Breast epithelium (tissue), 4 donors: ENCODE results near the gene HIVEP2. TPM values are rescaled to one million over a fixed set of nuclear protein-coding genes. Genes with fewer than 3 reads are reported as not detected.
A peak's percentile ranks its signal among the peaks of the same experiment; 100 is the strongest.

Source experiments
- DNase-seq, 2 donors: peaks; one replicate each; pipeline ENCODE4 v3.0.0-alpha.2; 2019; ENCODE audit warnings: low spot score in 2 of 2
- H3K27ac ChIP-seq, 2 donors: fragments of 200-600 bp; sonication (generic) in 1 of 2; one replicate each; pipeline ENCODE4 v1.5.1; 2016 to 2019; ENCODE audit warnings: mild to moderate bottlenecking in 1 of 2
- H3K27me3 ChIP-seq, 2 donors: fragments of 200-600 bp; sonication (generic) in 1 of 2; one replicate each; pipeline versions ENCODE4 v1.5.1 to v1.6.0; 2017 to 2019; ENCODE audit warnings: control low read depth in 1 of 2, mild to moderate bottlenecking in 1 of 2
- H3K36me3 ChIP-seq: fragments of 200-600 bp; one replicate; pipeline ENCODE4 v1.5.1; 2019
- H3K4me1 ChIP-seq, 2 donors: fragments of 200-600 bp; sonication (generic); one replicate each; pipeline ENCODE4 v1.5.1; 2016 to 2019; ENCODE audit warnings: control low read depth in 1 of 2
- H3K4me3 ChIP-seq, 3 donors: fragments of 200-600 bp; sonication (generic); 1 replicate in 2 of 3; 2 replicates in 1 of 3; pipeline ENCODE4 v1.5.1; 2016 to 2019; ENCODE audit warnings: mild to moderate bottlenecking in 3 of 3, moderate library complexity in 2 of 3
- H3K9me3 ChIP-seq, 2 donors: fragments of 200-600 bp; sonication (generic) in 1 of 2; one replicate each; pipeline ENCODE4 v1.5.1; 2016 to 2019; ENCODE audit warnings: control low read depth in 1 of 2
- POLR2A ChIP-seq: fragments of 450-650 bp; IDR thresholded peaks from one replicate; pipeline ENCODE4 v1.6.1; 2016; ENCODE audit warnings: antibody characterized with exemption, mild to moderate bottlenecking, moderate library complexity
- POLR2AphosphoS5 ChIP-seq, 3 donors: sonication (generic); formaldehyde crosslinking; IDR thresholded peaks; one replicate each; pipeline ENCODE4 v1.6.1; 2017; ENCODE audit warnings: antibody characterized with exemption in 3 of 3
- intact Hi-C: fragments of 100-400 bp; cut with DNase I; formaldehyde crosslinking; loops from one replicate; pipeline ENCODE4 v1.15.1; 2023; ENCODE audit warnings: low total_unique reads
- total RNA-seq, 3 donors: library from RNA; depleted of rRNA; stranded (reverse); fragments of >200 nt; gene quantifications; one replicate each; pipeline ENCODE4 v1.1.0, GENCODE V29; 2016
- TF ChIP-seq, protein P1 (sequence below), 3 donors: fragments of 450-650 bp; IDR thresholded peaks; one replicate each; pipeline ENCODE4 v1.5.1; 2016 to 2017; ENCODE audit warnings: antibody characterized with exemption in 3 of 3, mild to moderate bottlenecking in 3 of 3, moderate library complexity in 3 of 3

The HIVEP2 gene
- total RNA-seq, 3 donors from 2014 or later, result 20.6 to 25.0 (median 23.9) TPM

- H3K9me3 ChIP-seq, result no peaks in the 10 kb centered on the region
- H3K4me1 ChIP-seq, result no peaks in the 10 kb centered on the region
- no peaks in the 10 kb centered on the region for H3K27me3 ChIP-seq
- H3K4me3 ChIP-seq, result peak overlapping the region; percentile 24 to 53 (median 45)
- no peaks in the 10 kb centered on the region for H3K36me3 ChIP-seq
- intact Hi-C loops, result no loop called here
- peak overlapping the region; percentile 71 to 81 for H3K27ac ChIP-seq
- no peak for TF ChIP-seq POLR2AphosphoS5 (IDR thresholded peaks at IDR 0.05)
- TF ChIP-seq, protein P1, sequence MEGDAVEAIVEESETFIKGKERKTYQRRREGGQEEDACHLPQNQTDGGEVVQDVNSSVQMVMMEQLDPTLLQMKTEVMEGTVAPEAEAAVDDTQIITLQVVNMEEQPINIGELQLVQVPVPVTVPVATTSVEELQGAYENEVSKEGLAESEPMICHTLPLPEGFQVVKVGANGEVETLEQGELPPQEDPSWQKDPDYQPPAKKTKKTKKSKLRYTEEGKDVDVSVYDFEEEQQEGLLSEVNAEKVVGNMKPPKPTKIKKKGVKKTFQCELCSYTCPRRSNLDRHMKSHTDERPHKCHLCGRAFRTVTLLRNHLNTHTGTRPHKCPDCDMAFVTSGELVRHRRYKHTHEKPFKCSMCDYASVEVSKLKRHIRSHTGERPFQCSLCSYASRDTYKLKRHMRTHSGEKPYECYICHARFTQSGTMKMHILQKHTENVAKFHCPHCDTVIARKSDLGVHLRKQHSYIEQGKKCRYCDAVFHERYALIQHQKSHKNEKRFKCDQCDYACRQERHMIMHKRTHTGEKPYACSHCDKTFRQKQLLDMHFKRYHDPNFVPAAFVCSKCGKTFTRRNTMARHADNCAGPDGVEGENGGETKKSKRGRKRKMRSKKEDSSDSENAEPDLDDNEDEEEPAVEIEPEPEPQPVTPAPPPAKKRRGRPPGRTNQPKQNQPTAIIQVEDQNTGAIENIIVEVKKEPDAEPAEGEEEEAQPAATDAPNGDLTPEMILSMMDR (IDR thresholded peaks at IDR 0.05), result no peak
- TF ChIP-seq POLR2A, result no peak
- no peak for DNase-seq
Observed at GRCh38 chr6:142884214-142885035, 60.6 kb downstream of the HIVEP2 start.

GRCh38 chr6:142883011-142883410 lies 62.0 kb downstream of the HIVEP2 start:
- Histone ChIP-seq H3K27me3 (no peaks in the 10 kb centered on the region), H3K9me3 (no peaks in the 10 kb centered on the region), H3K27ac (no peak overlapping the region), H3K4me1 (no peaks in the 10 kb centered on the region), H3K36me3 (no peaks in the 10 kb centered on the region), H3K4me3 (no peak overlapping the region)
- DNase-seq, result no peak
- TF ChIP-seq POLR2AphosphoS5 (IDR thresholded peaks at IDR 0.05), result no peak
- TF ChIP-seq POLR2A, result no peak
- TF ChIP-seq, protein P1 (IDR thresholded peaks at IDR 0.05), result no peak
- intact Hi-C loops, result no loop called here

DNA sequence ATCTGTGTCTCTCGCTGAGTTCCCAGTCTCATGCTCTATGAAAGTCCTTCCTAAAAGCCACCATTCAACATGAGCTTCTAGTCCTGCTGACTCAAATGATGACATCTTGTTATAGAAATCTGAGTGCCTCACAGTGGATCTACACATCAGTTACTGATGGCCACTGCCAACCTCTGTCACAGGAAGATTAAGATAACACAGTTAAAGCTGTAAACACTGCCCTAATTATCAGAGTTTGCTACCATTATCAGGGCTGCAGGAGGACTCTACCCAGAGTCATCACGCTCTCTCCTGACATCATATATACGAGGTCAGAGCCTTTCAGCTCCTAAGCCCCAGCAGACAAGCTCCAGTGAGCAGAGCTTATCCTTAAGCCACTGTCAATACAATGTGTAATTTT lies 63.2 kb downstream of the HIVEP2 start:
- Histone ChIP-seq H3K4me3 (no peak overlapping the region), H3K36me3 (no peaks in the 10 kb centered on the region), H3K27ac (no peak overlapping the region), H3K27me3 (no peaks in the 10 kb centered on the region), H3K4me1 (no peaks in the 10 kb centered on the region), H3K9me3 (no peaks in the 10 kb centered on the region)
- intact Hi-C loops, result no loop called here
- no peak for DNase-seq
- TF ChIP-seq POLR2A (no peak), POLR2AphosphoS5 (IDR thresholded peaks at IDR 0.05) (no peak)
- TF ChIP-seq, protein P1 (IDR thresholded peaks at IDR 0.05), result no peak

- Histone ChIP-seq H3K4me3 (no peak overlapping the region), H3K36me3 (no peaks in the 10 kb centered on the region), H3K9me3 (no peaks in the 10 kb centered on the region), H3K27me3 (no peaks in the 10 kb centered on the region), H3K4me1 (no peaks in the 10 kb centered on the region), H3K27ac (no peak overlapping the region)
- intact Hi-C loops, result no loop called here
- TF ChIP-seq, protein P1 (IDR thresholded peaks at IDR 0.05), result no peak
- TF ChIP-seq POLR2AphosphoS5 (IDR thresholded peaks at IDR 0.05), result no peak
- TF ChIP-seq POLR2A, result no peak
- DNase-seq, result no peak
Observed at GRCh38 chr6:142881290-142881689, 63.7 kb downstream of the HIVEP2 start.

GRCh38 chr6:142880201-142880600 lies 64.8 kb downstream of the HIVEP2 start:
- no peak overlapping the region for H3K27ac ChIP-seq
- intact Hi-C loops, result no loop called here
- TF ChIP-seq POLR2AphosphoS5 (IDR thresholded peaks at IDR 0.05), result no peak
- TF ChIP-seq, protein P1 (IDR thresholded peaks at IDR 0.05), result no peak
- TF ChIP-seq POLR2A, result no peak
- no peaks in the 10 kb centered on the region for H3K36me3 ChIP-seq
- H3K4me3 ChIP-seq, result no peak overlapping the region
- DNase-seq, result no peak
- H3K4me1 ChIP-seq, result no peaks in the 10 kb centered on the region
- H3K9me3 ChIP-seq, result no peaks in the 10 kb centered on the region
- no peaks in the 10 kb centered on the region for H3K27me3 ChIP-seq
